Activated CD8-positive, alpha-beta T cell treated with anti-CD3 and anti-CD28 coated beads for 36 hours (primary cell): ENCODE data around the gene PTPRN2. TPM values are rescaled to one million over a fixed set of nuclear protein-coding genes. Genes with fewer than 3 reads are reported as not detected.
"Not testable (repeated sequence)": the region's sequence is repeated elsewhere in the genome, so short reads cannot be mapped to it uniquely, and the experiment has no call there.

Source experiments
- ATAC-seq: fragments of 200-7000 bp; cut with Tn5 transposase; one replicate; pipeline ENCODE4 v1.10.0; 2021; ENCODE audit warnings: mild to moderate bottlenecking, moderate library complexity
- CTCF ChIA-PET: fragments of 350-600 bp; sonication (Branson Sonifier 250); formaldehyde crosslinking; loops from one replicate; lab custom pipeline; 2021; ENCODE audit warnings: antibody characterized with exemption; lab: Charles Lee
- POLR2A ChIA-PET: fragments of 350-600 bp; sonication (Branson Sonifier 250); formaldehyde crosslinking; loops from one replicate; lab custom pipeline; 2021; ENCODE audit warnings: antibody characterized with exemption; lab: Charles Lee
- DNase-seq: peaks from one replicate; pipeline ENCODE4 v3.0.0-alpha.2; 2020
- H3K27ac Mint-ChIP-seq: one replicate; pipeline ENCODE4 v1.8.0; 2021; ENCODE audit warnings: mild to moderate bottlenecking, mixed read lengths
- H3K27me3 Mint-ChIP-seq: one replicate; pipeline ENCODE4 v1.8.0; 2021; ENCODE audit warnings: mixed read lengths
- H3K36me3 Mint-ChIP-seq: one replicate; pipeline ENCODE4 v1.8.0; 2021; ENCODE audit warnings: low read depth, mixed read lengths
- H3K4me1 Mint-ChIP-seq: one replicate; pipeline ENCODE4 v1.8.0; 2021; ENCODE audit warnings: low read depth, mixed read lengths
- H3K4me3 Mint-ChIP-seq: one replicate; pipeline ENCODE4 v1.8.0; 2021; ENCODE audit warnings: mild to moderate bottlenecking, moderate library complexity, mixed read lengths
- H3K9me3 Mint-ChIP-seq: one replicate; pipeline ENCODE4 v1.8.0; 2021; ENCODE audit warnings: mixed read lengths
- CTCF ChIP-seq: fragments of 200-600 bp; IDR thresholded peaks from one replicate; pipeline ENCODE4 v1.8.0; 2022; ENCODE audit warnings: antibody characterized with exemption, mild to moderate bottlenecking
- intact Hi-C: fragments of 100-400 bp; cut with micrococcal nuclease; formaldehyde crosslinking; loops from one replicate; pipeline ENCODE4 v1.10.0; 2022
- total RNA-seq, 2 experiments: library from RNA; stranded (reverse); gene quantifications; one replicate each; pipeline ENCODE4 v1.2.3, GENCODE V29; 2021

Gene PTPRN2
- total RNA-seq, 2 experiments from 2014 or later, result 0.49 to 0.65 TPM

- intact Hi-C loops, result no loop called here
- POLR2A ChIA-PET, result no interaction called here
- CTCF ChIA-PET, result no interaction called here
- H3K4me1 Mint-ChIP-seq, result peaks cover 27% of the 10 kb centered on the region
- H3K27me3 Mint-ChIP-seq, result no peaks in the 10 kb centered on the region
- ATAC-seq, result no peak
- TF ChIP-seq CTCF, result no peak
- no peak overlapping the region for H3K27ac Mint-ChIP-seq
- no peaks in the 10 kb centered on the region for H3K9me3 Mint-ChIP-seq
- no peak for DNase-seq
- no peaks in the 10 kb centered on the region for H3K36me3 Mint-ChIP-seq
- no peak overlapping the region for H3K4me3 Mint-ChIP-seq
Measured at GRCh38 chr7:157923903-157924630, 663.6 kb downstream of the PTPRN2 start.

DNA sequence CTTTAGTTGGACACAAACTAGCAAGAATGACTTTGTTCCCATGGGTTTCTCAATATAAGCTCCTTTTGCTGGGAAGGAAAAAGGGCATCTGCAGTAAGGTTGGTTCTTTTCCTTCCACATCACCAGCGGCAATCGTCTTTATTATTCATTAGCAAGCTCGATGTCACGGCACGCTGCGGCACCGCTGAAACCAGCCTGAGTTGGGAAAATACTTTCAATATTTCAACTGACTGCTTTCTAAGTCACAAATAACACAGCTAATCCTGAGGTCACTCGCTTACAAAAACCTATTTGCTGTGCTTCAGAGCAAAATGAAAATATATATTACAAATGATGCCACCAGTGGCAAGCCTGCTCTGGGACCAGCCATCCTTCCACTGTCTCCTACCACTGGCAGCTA lies 665.0 kb downstream of the PTPRN2 start:
- Mint-ChIP-seq H3K27ac (no peak overlapping the region), H3K27me3 (no peaks in the 10 kb centered on the region), H3K4me1 (peaks cover 16% of the 10 kb centered on the region), H3K4me3 (no peak overlapping the region), H3K36me3 (no peaks in the 10 kb centered on the region), H3K9me3 (no peaks in the 10 kb centered on the region)
- ChIA-PET POLR2A (no interaction called here), CTCF (interaction anchor here (0.8 kb wide), 1 partner anchor 14 kb away, joined by 3 read pairs; no protein-coding TSS in a partner anchor)
- TF ChIP-seq CTCF, result no peak
- intact Hi-C loops, result no loop called here
- DNase-seq (no peak), ATAC-seq (no peak)

DNA sequence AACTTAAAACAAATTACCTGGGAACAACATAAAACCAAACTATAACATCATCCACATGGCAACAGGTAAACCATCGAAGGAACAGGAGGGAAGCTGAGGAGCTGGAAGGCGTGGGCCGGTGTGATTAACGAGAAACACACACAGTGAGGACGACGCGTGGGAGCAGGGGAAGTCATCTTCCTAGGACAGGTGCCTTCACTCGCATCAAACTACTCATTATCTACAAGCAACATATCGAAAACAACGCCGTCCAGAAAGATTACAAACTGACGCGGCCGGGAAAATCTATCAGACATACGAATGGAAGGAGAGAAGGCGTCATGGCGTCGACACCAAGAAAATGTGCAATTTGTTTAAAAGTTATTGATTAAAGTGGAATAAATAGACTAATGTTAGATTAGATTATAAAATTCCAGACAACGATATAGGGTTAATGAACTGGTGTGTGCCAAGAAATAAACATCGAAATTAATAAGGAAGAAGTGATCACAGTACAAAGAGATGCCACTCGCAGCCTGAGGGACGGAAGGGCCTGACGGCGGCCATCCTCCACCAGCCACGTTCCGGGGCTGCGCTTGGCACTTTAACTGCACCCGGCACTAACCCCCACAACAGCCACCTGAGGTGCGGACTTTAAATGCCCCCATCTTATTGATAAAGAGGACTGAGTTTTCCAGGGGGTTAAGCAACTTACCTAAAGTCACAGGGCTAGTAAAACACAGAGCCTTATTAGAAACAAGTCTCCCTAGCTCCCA lies 669.1 kb downstream of the PTPRN2 start:
- Mint-ChIP-seq H3K4me3 (no peak overlapping the region), H3K9me3 (peaks cover 6% of the 10 kb centered on the region), H3K4me1 (no peaks in the 10 kb centered on the region), H3K27ac (no peak overlapping the region), H3K36me3 (no peaks in the 10 kb centered on the region), H3K27me3 (no peaks in the 10 kb centered on the region)
- no peak for TF ChIP-seq CTCF
- intact Hi-C loops, result no loop called here
- ChIA-PET CTCF (no interaction called here), POLR2A (no interaction called here)
- DNase-seq (no peak), ATAC-seq (no peak)

- Mint-ChIP-seq H3K27me3 (no peaks in the 10 kb centered on the region), H3K27ac (no peak overlapping the region), H3K4me1 (no peaks in the 10 kb centered on the region), H3K36me3 (no peaks in the 10 kb centered on the region), H3K4me3 (no peak overlapping the region), H3K9me3 (peaks cover 11% of the 10 kb centered on the region)
- no peak for TF ChIP-seq CTCF
- ChIA-PET POLR2A (no interaction called here), CTCF (no interaction called here)
- intact Hi-C loops, result no loop called here
- DNase-seq (no peak), ATAC-seq (no peak)
Measured at GRCh38 chr7:157916946-157917640, 670.5 kb downstream of the PTPRN2 start.

- no peak for ATAC-seq
- H3K27ac Mint-ChIP-seq, result no peak overlapping the region
- peaks cover 2% of the 10 kb centered on the region for H3K4me1 Mint-ChIP-seq
- H3K27me3 Mint-ChIP-seq, result no peaks in the 10 kb centered on the region
- DNase-seq, result no peak
- intact Hi-C loops, result no loop called here
- CTCF ChIA-PET, result no interaction called here
- no peak overlapping the region for H3K4me3 Mint-ChIP-seq
- TF ChIP-seq CTCF, result no peak
- peaks cover 15% of the 10 kb centered on the region for H3K9me3 Mint-ChIP-seq
- H3K36me3 Mint-ChIP-seq, result no peaks in the 10 kb centered on the region
- POLR2A ChIA-PET, result no interaction called here
Measured at GRCh38 chr7:157910446-157910845, 677.2 kb downstream of the PTPRN2 start.

GRCh38 chr7:157910045-157910444 lies 677.6 kb downstream of the PTPRN2 start:
- H3K4me1 Mint-ChIP-seq, CTCF ChIA-PET, H3K36me3 Mint-ChIP-seq, DNase-seq, H3K27ac Mint-ChIP-seq, H3K27me3 Mint-ChIP-seq, intact Hi-C loops, H3K4me3 Mint-ChIP-seq, ATAC-seq, POLR2A ChIA-PET: not testable (repeated sequence)
- H3K9me3 Mint-ChIP-seq, result peaks cover 15% of the 10 kb centered on the region
